GM21381 (cell line): ENCODE results near the gene CHP1.
"Not testable (repeated sequence)": the region's sequence is repeated elsewhere in the genome, so short reads cannot be mapped to it uniquely, and the experiment has no call there.

Experiments
- ATAC-seq: cut with Tn5 transposase; IDR thresholded peaks from one replicate; pipeline ENCODE4 v1.9.1; 2021; ENCODE audit warnings: mild to moderate bottlenecking, moderate library complexity; ENCODE audit not compliant: unreplicated experiment

The CHP1 gene

GRCh38 chr15:41289953-41290352 is 58.9 kb downstream of the CHP1 start:
- no peak for ATAC-seq

GRCh38 chr15:41291065-41291631 is 60.1 kb downstream of the CHP1 start:
- peak; percentile 68 for ATAC-seq

- no peak for ATAC-seq
Measured at GRCh38 chr15:41292521-41292920, 61.5 kb downstream of the CHP1 start.

GRCh38 chr15:41301139-41301538 is 70.1 kb downstream of the CHP1 start:
- ATAC-seq: not testable (repeated sequence)

GRCh38 chr15:41301587-41301986 is 70.5 kb downstream of the CHP1 start:
- ATAC-seq: no peak

GRCh38 chr15:41304149-41304770 is 73.2 kb downstream of the CHP1 start:
- ATAC-seq: no peak

GRCh38 chr15:41307679-41308078 is 76.6 kb downstream of the CHP1 start:
- no peak for ATAC-seq

GRCh38 chr15:41309226-41309905 is 78.3 kb downstream of the CHP1 start:
- peak; percentile 54 for ATAC-seq

- not testable (repeated sequence) for ATAC-seq
Measured at GRCh38 chr15:41320805-41321330, 89.8 kb downstream of the CHP1 start.

- no peak for ATAC-seq
Measured at GRCh38 chr15:41323611-41324010, 92.5 kb downstream of the CHP1 start.

GRCh38 chr15:41331281-41331680 is 100.2 kb downstream of the CHP1 start:
- ATAC-seq: no peak
